Hematopoietic multipotent progenitor cell treated with erythropoietin and hydrocortisone succinate and interleukin-3 and kit ligand, for 17 days (in vitro differentiated cells): ENCODE results near the gene ZDHHC17.

Experiments used
- DNase-seq: peaks from one replicate; pipeline ENCODE4 v3.0.0-alpha.2; 2015; ENCODE audit warnings: low spot score

Gene ZDHHC17

DNA sequence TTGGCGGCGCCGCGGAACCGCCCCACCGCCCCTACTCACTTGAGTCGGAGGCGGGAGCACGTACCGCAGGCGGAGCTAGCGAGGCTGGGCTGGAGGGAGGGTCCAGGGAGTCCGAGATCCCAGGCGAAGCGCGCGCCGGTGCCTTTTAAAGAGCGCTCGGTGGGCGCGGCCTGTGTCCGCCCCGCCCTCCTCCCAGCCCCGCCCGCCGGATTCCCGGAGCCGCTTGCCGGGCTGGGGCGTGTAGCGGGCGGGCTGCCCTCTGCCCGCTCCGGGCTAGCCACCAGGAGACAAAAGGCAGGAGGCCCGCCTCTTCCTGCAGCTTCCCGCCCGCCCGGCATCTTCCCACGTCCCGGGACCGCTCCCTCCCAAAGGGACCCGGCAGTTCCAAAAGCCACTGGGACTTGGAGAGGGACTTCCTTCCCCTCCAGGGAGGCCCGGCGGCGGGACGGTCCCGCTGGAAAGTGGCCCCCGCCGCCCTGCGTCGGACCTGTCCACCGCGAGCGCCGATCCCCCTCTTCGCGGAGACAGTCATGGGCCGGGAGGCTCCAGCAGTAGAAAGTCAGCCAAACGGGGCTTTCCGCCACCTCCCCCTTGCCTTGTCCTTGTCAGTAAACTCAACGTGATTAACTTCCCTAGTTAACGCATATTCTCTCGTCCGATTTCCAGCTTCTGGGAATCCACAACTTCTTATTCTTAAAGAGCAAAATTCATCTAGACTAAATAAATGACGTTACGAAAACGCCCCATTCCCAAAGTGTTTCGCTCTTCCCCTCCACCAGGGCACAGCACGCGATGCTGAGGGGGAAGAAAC is 115.2 kb downstream of the ZDHHC17 start, which contains the start of gene CSRP2:
TSS of gene CSRP2 (minus strand) at position 121 of the 811 bp plus-strand sequence. CDS start 12,759 bp downstream, outside the sequence.
- peak; percentile 55 for DNase-seq

DNA sequence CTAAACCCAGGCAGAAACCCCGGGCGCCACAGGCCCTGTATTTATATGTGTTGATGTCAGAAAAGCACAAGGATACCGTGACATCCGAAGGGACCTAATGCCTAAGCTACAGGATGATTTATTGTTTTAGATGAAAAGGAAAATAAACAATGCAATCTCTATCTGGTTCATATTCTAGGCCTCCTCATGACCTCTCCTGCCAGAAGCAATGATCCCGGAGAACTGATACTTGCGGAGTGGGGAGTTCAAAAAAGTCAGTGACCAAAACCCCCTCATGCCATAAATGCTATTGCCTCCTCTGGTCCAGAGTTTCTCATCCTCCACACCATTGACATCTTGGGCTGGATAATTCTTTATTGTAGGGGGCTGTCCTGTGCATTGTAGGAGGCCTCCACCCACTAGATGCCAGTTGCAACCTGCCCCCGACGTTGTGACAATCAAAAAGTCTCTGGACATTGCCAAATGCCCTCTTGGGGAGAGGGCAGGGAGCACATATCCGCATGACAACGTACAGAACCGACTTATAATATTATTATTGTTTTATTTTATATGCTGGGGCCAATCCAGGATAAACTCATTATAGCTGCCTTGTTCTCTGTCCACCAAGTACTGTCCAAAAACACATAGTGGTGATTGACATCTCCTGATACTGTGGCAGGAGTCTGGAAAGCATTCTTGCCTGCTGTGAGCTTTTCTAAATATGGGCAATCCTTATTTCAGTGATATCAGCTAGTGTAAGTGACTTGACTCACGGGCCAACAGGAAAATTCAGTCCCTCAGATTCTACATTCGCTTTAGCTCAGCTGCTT is 116.0 kb downstream of the ZDHHC17 start:
- DNase-seq = no peak

DNA sequence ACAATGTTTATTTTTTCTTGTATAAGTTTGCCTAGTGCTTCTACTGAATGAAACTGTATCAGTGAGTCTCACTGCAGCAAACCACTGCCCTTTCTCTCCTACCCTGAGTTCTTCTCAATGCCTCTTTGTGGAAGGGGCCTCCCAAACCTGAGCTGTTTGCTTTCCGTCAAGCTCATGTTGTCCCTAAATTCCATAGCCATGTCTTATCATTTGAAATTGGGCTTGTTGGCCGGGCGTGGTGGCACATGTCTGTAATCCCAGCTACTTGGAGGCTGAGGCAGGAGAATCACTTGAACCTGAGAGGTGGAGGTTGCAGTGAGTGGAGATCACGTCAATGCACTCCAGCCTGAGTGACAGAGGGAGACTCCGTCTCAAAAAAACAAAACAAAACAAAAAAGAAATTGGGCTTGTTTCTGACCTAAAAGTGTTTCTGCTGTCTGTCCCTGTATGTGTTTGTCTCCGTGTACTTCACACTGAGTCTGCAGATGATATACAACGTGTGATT is 116.7 kb downstream of the ZDHHC17 start:
- DNase-seq = no peak

DNA sequence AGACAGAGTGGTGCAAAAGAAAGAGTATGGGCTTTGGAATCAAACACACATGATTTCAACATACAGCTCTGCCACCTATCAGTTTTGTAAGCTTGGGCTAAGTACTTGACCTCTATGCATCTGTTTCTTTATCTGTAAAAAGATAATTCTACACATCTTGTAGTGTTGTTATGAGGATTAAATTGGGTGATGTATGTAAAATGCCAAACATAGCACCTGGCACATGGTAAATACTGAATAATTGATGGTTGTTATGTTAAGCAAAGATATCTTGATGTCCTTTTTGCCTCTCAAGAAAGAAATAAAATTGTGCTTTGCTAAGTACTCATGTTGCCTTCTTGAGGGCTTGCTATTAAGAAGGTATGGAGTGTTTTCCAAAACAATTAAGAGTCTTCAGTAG is 117.2 kb downstream of the ZDHHC17 start:
- no peak for DNase-seq

DNA sequence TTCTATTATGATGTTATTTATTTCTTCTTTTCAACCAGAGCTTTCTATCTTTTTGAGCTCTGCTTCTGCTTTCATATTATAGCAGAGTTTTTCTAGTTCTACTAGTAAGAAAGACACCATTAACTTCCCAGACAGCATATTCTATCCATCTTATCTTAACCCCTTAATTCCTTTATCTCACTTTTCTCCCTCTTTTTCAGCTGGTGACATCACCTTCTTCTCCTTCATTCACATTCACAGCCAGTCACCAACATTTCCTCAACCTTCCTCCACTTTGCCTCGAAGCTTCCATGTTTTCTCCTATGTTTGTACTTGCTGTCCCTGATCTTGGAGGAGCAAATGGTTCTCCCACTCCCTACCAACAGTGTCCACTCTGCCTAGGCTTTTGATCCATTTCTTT is 118.5 kb downstream of the ZDHHC17 start:
- DNase-seq = no peak

DNA sequence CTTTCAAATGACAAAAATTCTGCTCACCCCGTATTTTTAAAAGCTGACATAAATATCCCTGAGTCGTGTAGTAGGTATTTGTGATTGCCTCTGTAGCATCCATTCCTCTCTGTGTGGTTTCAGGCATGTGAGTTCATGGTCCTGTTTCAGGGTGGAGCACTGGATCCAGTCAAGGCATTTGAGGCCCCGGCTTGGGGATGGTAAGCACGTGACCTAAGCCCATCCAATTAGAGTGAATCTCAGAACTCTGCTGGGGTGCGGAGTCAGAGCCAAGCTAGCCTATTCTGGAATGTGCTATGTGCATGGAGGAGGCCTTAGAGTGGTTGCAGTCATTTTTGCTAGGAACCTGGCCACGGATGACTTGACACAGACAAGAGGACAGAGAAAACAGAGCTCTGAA is 119.2 kb downstream of the ZDHHC17 start:
- no peak for DNase-seq

DNA sequence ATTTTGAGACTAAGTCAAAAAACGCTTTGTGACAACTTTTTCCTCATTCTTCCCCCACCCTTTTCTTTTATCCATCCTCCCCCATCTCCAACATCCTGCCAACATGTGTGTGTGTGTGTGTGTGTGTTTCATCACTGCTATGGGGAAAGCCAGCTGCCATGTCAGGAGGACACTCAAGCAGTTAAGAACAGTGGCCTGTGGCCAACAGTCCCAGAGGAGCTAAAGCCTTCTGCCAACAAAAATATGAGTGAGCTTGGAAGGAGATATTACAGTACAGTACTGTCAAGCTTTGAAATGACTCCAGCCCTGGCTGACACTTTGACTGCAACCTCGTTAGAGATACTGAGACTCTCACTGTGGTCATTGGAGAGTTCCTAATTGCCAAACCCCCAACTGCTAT is 119.9 kb downstream of the ZDHHC17 start:
- DNase-seq = no peak

DNA sequence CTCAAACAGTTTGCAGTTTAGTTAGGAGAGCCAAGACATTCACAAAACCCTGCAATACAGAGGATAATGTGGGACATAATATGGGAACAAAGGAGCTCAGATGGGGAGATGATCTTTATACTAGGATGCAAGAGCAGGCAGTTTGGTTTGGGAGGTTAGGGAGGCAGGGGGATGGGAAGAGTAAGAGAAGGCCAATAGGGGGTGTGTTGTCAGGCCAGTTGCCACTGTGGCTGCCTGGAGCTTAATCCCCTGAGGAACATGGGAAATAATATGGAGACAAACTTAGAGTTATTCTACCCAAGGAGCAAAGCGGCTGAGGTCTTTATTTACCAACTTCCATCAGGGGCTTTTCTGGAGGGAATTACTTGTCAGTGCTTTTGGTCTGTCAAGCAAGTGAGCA is 124.9 kb downstream of the ZDHHC17 start:
- DNase-seq = no peak

DNA sequence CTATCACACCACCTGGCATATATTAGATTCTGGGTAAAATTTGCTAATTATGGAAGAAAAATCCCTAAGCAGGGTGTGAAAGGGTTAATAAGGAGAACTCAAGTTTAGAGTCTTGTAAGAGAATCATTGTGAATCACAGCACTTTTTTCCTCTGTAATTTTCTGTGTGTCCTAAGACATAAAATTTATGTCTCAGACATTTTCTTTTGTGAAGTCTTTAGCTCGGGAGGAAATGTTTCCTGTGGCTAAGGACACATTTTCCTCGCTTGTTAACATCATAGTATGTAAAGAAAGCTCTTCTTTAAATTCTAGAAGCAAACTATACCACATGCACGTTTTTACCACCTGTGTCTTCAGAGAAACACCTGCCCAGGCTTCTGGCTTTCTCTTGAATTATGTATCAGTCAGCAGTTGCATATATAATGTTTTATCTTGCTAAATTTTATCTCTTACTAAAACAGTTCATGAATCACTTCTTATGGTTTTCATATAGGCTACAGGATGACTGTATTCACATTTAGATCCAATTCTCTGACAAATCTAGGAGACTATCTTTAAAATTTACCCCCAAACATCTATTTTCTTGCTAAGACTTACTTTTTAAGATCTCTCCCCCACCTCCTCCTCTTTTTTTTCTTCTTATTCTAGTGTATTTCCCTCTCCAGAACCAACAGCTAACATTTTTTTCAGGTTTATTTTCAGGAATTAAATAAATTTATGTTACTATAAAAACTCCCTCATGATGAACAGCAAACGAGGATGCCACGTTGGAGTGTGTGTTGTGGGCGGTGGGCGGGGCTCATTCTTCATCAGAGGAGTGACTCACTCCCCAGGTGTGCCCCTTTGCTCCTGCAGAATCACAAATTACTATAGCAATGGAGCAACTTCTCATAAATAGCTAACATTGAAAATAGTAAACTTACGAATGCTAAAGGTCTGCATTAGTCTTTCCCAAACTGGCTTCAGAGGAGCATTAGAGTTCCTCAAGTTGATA is 126.5 kb downstream of the ZDHHC17 start:
- no peak for DNase-seq

DNA sequence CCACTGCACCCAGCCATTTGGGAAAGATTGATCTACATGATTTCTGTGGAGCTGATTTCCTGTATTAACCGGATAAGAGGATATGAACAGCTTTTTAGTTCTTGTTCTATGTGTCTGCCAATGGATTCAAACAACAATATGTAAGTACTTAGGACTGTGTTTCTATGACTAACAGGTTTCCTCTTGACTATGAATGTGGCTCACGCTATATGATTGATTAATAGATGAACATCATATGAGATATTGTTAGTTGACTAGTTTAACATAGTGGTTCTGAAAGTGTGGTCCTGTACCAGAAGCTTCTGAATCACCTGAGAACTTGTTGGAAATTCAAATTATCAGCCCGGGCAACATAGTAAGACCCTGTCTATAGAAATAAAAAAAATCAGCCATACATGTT is 127.7 kb downstream of the ZDHHC17 start:
- no peak for DNase-seq

DNA sequence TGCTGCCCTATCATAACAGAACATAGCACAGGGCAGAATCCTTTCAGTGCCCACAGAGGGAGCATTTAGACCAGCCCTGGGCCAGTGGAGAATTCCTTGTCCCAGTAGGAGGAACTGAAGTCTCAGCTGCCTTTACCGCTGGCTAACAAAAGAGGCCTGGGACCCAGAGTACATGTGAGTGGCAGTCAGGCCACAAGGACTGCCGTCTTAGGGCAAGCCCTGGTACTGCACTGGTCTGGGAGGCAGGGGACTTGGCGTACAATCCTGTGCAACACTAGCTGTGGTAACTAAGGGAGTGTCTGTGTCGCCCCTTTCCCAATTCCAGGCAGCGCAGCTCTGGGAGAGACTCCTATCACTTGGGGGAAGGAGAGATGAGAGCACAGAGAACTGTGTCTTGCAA is 131.9 kb downstream of the ZDHHC17 start:
- no peak for DNase-seq

DNA sequence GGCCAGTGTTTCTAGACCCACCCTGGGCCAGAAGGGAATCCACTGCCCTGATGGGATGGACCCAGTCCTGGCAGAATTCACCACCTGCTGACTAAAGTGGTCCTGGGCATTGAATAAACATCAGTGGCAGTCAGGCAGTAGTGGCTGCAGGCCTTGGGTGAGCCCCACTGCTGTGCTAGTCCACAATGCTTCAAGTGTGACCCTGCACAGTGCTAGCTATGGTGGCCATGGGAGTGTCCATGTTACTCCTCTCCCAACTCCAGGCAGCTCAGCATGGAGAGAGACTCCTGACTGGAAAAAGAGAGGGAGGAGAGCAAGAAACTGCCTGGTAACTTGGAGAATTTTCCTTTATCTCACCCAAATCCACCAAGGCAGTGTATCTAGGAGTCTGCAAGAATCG is 132.4 kb downstream of the ZDHHC17 start:
- no peak for DNase-seq

DNA sequence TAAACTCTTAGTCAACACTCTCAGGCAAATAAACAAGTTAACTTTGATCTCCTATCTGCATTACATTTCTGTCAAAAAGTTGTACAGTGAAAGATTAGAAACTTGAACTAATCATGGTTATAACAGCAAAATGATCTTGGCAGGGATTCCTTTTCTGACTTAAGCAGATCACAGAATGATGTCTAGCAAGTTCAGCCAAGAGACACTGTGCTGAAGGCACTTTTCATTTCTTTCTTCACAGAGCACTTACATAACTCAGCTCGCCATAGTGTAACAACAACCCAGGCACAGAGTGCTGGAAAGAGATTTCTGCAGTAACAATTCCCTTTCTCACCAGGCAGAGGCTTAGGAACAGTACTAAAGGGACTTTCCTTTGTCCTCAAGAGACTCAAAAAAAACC is 134.5 kb downstream of the ZDHHC17 start:
- no peak for DNase-seq

DNA sequence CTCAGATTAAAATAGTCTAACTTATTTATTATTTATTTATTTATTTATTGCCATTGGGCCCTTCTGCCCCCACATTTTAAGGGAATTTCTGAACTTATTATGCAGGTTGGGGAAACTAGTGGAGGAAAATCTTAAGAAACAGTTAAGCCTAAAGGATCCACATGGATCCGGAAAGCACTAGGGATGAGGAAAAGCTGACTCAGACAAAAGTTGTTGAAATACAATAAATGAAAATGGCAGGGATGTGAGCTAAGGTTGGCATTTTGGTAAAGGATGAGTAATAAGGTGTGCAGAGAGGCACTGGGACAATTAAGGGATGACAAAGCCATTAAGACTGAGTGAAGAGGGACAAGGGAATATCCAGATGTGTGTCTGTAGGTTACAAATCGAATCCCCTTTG is 135.6 kb downstream of the ZDHHC17 start:
- DNase-seq = no peak

DNA sequence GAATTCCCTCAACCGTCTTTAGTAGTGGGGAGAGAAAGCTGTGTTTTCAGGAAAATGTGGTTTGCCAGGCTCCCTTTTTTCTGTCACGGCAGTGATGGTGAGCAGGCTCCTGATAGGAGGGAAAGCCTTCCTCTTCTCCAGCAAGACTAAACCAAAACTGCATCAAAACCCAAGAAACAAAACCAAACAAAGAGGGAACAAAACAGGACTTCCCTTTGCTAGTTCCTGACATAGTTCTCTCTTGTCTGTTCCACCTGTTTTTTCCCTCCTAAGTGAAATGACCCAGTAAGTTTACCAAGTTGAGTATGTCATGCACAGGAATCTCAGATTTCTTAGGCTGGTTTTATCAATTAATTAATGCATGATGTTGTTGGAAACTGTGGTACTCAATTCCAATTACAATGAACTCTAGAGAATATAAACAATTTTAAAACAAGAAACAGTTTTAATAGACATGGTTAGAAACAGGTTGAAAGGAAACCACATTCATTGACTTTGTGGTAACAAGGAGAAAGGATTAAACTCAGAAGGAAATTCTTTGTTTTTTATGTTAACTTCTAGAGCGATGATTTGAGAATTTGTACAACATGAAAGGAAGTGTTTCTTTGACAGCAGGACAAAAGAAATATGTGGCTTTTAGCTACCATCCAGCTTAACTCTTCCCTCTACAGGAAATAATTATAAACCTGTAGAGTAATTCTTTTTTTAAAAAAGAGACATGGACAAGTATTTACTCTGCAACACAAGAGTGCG is 137.9 kb downstream of the ZDHHC17 start:
- DNase-seq = no peak
